DOHH2 (cell line): ENCODE data around the gene PLXNA2.
A peak's percentile ranks its signal among the peaks of the same experiment; 100 is the strongest.

Experiments used
- H3F3A ChIP-seq: fragments of 200-600 bp; sonication (generic), shearing (Covaris generic); 2 replicates; pipeline ENCODE4 v1.6.0; 2016; ENCODE audit warnings: antibody characterized with exemption, mild to moderate bottlenecking; ENCODE audit not compliant: control insufficient read depth, insufficient read depth
- H3K27ac ChIP-seq: fragments of 200-600 bp; sonication (generic); 2 replicates; pipeline ENCODE4 v1.5.1; 2014; ENCODE audit warnings: low read depth, mild to moderate bottlenecking, low read length, moderate library complexity
- H3K27me3 ChIP-seq: fragments of 200-600 bp; sonication (generic); 2 replicates; pipeline ENCODE4 v1.6.1; 2014; ENCODE audit warnings: mild to moderate bottlenecking, low read length, mixed read lengths; ENCODE audit not compliant: control insufficient read depth
- H3K36me3 ChIP-seq: fragments of 200-600 bp; sonication (generic); 2 replicates; pipeline ENCODE4 v1.6.1; 2014; ENCODE audit warnings: mild to moderate bottlenecking, low read length, moderate library complexity, mixed read lengths; ENCODE audit not compliant: control insufficient read depth
- H3K4me1 ChIP-seq: fragments of 200-600 bp; sonication (generic); 2 replicates; pipeline ENCODE4 v1.6.1; 2014; ENCODE audit warnings: mild to moderate bottlenecking, low read length, mixed read lengths; ENCODE audit not compliant: control insufficient read depth
- H3K4me2 ChIP-seq: fragments of 200-600 bp; sonication (generic); 2 replicates; pipeline ENCODE4 v1.6.0; 2014; ENCODE audit warnings: mild to moderate bottlenecking, low read length, moderate library complexity
- H3K4me3 ChIP-seq: fragments of 200-600 bp; sonication (generic); 2 replicates; pipeline ENCODE4 v1.5.1; 2014; ENCODE audit warnings: mild to moderate bottlenecking, low read length, mixed read lengths
- H3K79me2 ChIP-seq: fragments of 200-600 bp; sonication (generic); 2 replicates; pipeline ENCODE4 v1.6.1; 2014; ENCODE audit warnings: mild to moderate bottlenecking, low read length, mixed read lengths; ENCODE audit not compliant: control insufficient read depth
- H3K9me2 ChIP-seq: fragments of 200-600 bp; sonication (generic); replicated peaks from 2 replicates; pipeline ENCODE4 v1.6.1; 2014; ENCODE audit warnings: mild to moderate bottlenecking, low read length, mixed read lengths; ENCODE audit not compliant: control insufficient read depth
- H3K9me3 ChIP-seq: fragments of 200-600 bp; sonication (generic); 2 replicates; pipeline ENCODE4 v1.6.1; 2014; ENCODE audit warnings: antibody characterized with exemption, low read length, mixed read lengths; ENCODE audit not compliant: control insufficient read depth, insufficient read depth
- H4K20me1 ChIP-seq: fragments of 200-600 bp; sonication (generic); 2 replicates; pipeline ENCODE4 v1.6.0; 2014; ENCODE audit warnings: low read depth, mild to moderate bottlenecking, antibody characterized with exemption, low read length, moderate library complexity; ENCODE audit not compliant: control insufficient read depth, insufficient read depth
- CTCF ChIP-seq: fragments of 200-600 bp; sonication (generic); IDR thresholded peaks from one replicate; pipeline ENCODE4 v1.5.1; 2014; ENCODE audit warnings: antibody characterized with exemption, mild to moderate bottlenecking, low read depth, low read length; ENCODE audit not compliant: poor library complexity, severe bottlenecking
- EZH2phosphoT487 ChIP-seq: fragments of 200-600 bp; sonication (generic); IDR thresholded peaks from 2 replicates; pipeline ENCODE4 v1.6.1; 2017; ENCODE audit warnings: borderline replicate concordance, mild to moderate bottlenecking, antibody characterized with exemption, low read length, moderate library complexity, mixed read lengths

Gene PLXNA2

DNA sequence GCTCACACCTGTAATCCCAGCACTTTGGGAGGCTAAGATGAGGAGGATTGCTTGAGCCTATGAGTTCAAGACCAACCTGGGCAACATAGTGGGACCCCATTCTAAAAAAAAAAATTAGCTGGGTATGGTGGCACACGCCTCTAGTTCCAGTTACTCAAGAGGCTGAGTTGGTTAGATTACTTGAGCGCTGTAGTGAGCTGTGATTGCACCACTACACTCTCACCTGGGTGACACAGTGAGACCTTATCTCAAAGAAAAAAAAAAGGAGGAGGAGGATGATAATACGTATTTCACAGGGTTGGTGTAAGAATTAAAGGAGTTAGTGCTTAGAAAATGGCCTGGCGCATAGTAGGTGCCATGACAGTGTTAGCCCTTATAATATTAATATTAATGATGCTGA is 144.1 kb downstream of the PLXNA2 start:
- Histone ChIP-seq H3F3A (no peaks in the 10 kb centered on the region), H3K27ac (no peak overlapping the region), H3K4me3 (no peak overlapping the region), H3K79me2 (no peaks in the 10 kb centered on the region), H3K9me3 (no peaks in the 10 kb centered on the region), H3K4me2 (no peak overlapping the region), H4K20me1 (no peaks in the 10 kb centered on the region), H3K27me3 (no peaks in the 10 kb centered on the region), H3K36me3 (no peaks in the 10 kb centered on the region), H3K9me2 (no peaks in the 10 kb centered on the region), H3K4me1 (no peaks in the 10 kb centered on the region)
- no peak for TF ChIP-seq EZH2phosphoT487
- no peak for TF ChIP-seq CTCF

DNA sequence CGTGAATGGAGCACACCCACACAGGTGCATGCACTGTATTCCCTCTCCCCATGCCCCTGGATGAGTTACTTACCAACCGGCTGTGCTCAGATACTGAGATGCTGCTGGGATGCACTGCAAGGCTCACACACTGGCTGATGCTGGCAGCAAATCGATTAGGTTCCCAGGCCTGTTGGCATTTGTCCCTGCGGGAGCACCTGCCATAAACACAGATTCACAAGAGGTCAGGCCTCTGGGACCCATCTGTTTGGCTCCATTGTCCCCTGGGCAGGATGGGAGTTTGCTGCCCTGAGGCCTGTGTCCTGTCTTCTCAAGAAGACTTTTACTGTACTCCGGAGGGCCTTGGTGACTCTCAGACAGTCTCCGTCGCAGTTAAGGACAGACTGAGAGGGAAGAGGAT is 145.4 kb downstream of the PLXNA2 start:
- H3K36me3 ChIP-seq, result no peaks in the 10 kb centered on the region
- H4K20me1 ChIP-seq, result no peaks in the 10 kb centered on the region
- no peak overlapping the region for H3K27ac ChIP-seq
- H3K79me2 ChIP-seq, result no peaks in the 10 kb centered on the region
- H3K4me3 ChIP-seq, result no peak overlapping the region
- no peaks in the 10 kb centered on the region for H3F3A ChIP-seq
- TF ChIP-seq EZH2phosphoT487, result no peak
- no peak for TF ChIP-seq CTCF
- H3K4me2 ChIP-seq, result no peak overlapping the region
- H3K27me3 ChIP-seq, result no peaks in the 10 kb centered on the region
- H3K9me2 ChIP-seq, result no peaks in the 10 kb centered on the region
- H3K4me1 ChIP-seq, result no peaks in the 10 kb centered on the region
- no peaks in the 10 kb centered on the region for H3K9me3 ChIP-seq

DNA sequence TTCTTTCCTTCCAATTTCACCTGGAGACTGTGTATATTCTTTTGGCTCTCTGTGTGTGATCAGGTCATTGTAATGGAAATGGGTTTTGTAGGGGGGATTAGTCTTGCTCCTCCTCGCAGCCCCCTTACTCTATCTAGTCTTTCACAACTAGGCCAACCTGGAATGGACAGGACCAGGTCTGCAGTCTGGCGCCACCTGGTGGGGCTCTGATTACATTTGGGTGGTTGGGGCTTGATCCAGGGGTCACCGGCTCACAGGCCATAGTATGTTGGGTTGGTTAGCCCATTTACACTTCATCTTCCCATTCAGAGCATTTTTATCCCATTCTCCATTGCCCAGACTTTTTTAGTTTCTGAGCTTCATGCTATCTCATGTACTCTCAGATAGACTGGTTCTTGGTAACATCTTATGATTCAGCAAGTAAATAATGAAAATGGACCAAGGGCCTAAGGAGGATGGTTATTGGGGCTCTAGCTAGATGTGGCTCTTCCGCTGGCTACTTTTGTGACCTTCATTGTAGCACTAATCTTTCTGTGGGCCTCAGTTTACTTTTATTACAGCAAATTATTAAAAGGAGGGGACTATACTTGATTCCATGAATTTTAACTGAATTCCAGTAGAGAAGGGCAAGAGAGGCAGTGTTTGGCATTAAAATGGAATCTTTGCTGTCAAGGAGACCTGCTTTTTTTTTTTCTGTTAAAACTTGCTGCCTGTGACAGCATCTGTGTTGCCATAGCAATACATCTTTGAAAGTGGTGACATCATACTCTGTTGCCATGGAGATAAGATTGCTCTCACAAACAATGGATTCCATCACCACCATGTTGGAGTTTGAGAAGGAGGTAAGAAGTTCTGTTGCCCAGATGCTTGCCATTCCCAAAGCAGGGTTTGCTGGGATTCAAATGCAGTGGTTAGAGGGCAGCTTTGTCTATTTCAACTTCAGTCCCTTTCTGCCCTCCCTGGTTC is 150.1 kb downstream of the PLXNA2 start:
- no peak overlapping the region for H3K4me2 ChIP-seq
- no peaks in the 10 kb centered on the region for H3K36me3 ChIP-seq
- H3F3A ChIP-seq, result no peaks in the 10 kb centered on the region
- no peaks in the 10 kb centered on the region for H4K20me1 ChIP-seq
- TF ChIP-seq CTCF (peak; percentile 91), EZH2phosphoT487 (no peak)
- H3K4me1 ChIP-seq, result no peaks in the 10 kb centered on the region
- H3K27me3 ChIP-seq, result no peaks in the 10 kb centered on the region
- H3K79me2 ChIP-seq, result no peaks in the 10 kb centered on the region
- H3K9me2 ChIP-seq, result no peaks in the 10 kb centered on the region
- no peak overlapping the region for H3K27ac ChIP-seq
- no peaks in the 10 kb centered on the region for H3K9me3 ChIP-seq
- H3K4me3 ChIP-seq, result no peak overlapping the region
